ACC112 (cell line): ENCODE results near the gene GMIP.

Experiments used
- H2AFZ ChIP-seq: fragments of 200-600 bp; sonication (generic); one replicate; pipeline ENCODE4 v1.6.0; 2017; ENCODE audit warnings: antibody characterized with exemption, low read length; ENCODE audit not compliant: unreplicated experiment
- H3K27ac ChIP-seq: fragments of 200-600 bp; sonication (generic); 2 replicates; pipeline ENCODE4 v1.5.1; 2014; ENCODE audit warnings: low read depth, mild to moderate bottlenecking, antibody characterized with exemption, low read length, moderate library complexity
- H3K27me3 ChIP-seq: fragments of 200-600 bp; sonication (generic); 2 replicates; pipeline ENCODE4 v1.6.1; 2014; ENCODE audit warnings: mild to moderate bottlenecking, antibody characterized with exemption, low read length, moderate library complexity, mixed read lengths; ENCODE audit not compliant: insufficient read depth
- H3K36me3 ChIP-seq: fragments of 200-600 bp; sonication (generic); 2 replicates; pipeline ENCODE4 v1.6.1; 2016; ENCODE audit warnings: mild to moderate bottlenecking, antibody characterized with exemption, low read length, moderate library complexity, mixed read lengths; ENCODE audit not compliant: insufficient read depth
- H3K4me1 ChIP-seq: fragments of 200-600 bp; sonication (generic); one replicate; pipeline ENCODE4 v1.6.1; 2016; ENCODE audit warnings: low read length, mixed read lengths; ENCODE audit not compliant: insufficient read depth, unreplicated experiment, control insufficient read depth
- H3K4me3 ChIP-seq: fragments of 200-600 bp; sonication (generic); 2 replicates; pipeline ENCODE4 v1.5.1; 2014; ENCODE audit warnings: mild to moderate bottlenecking, low read depth, low read length
- H3K79me2 ChIP-seq: fragments of 200-600 bp; sonication (generic); one replicate; pipeline ENCODE4 v1.6.0; 2016; ENCODE audit warnings: low read length; ENCODE audit not compliant: control insufficient read depth, unreplicated experiment, insufficient read depth

GMIP gene

DNA sequence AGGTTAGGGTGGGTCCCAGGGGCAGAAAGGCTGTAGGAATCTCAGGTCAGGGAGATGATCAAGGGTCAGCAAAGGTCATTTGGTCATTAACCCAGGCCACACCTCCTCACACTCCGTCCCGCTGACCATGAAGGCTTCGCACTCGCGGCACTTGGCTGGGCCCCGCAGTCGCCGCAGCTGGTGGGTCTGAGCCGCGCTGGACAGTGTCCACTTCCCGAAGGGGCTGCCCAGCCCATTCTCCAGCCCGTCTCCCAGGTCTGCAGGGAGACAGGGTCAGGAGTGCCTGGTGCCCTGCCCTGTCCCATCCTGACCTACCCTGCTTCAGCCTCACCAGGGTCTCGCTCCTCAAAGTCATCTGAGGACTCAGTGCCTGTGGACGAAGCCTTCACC, 8.1 kb downstream of the GMIP start:
- Histone ChIP-seq H3K27ac (no peak overlapping the region), H3K4me1 (no peaks in the 10 kb centered on the region), H3K4me3 (no peak overlapping the region), H3K36me3 (peaks cover 6% of the 10 kb centered on the region; the same call in 1 of the 2 replicates), H3K27me3 (no peaks in the 10 kb centered on the region), H3K79me2 (no peaks in the 10 kb centered on the region), H2AFZ (no peak overlapping the region)

DNA sequence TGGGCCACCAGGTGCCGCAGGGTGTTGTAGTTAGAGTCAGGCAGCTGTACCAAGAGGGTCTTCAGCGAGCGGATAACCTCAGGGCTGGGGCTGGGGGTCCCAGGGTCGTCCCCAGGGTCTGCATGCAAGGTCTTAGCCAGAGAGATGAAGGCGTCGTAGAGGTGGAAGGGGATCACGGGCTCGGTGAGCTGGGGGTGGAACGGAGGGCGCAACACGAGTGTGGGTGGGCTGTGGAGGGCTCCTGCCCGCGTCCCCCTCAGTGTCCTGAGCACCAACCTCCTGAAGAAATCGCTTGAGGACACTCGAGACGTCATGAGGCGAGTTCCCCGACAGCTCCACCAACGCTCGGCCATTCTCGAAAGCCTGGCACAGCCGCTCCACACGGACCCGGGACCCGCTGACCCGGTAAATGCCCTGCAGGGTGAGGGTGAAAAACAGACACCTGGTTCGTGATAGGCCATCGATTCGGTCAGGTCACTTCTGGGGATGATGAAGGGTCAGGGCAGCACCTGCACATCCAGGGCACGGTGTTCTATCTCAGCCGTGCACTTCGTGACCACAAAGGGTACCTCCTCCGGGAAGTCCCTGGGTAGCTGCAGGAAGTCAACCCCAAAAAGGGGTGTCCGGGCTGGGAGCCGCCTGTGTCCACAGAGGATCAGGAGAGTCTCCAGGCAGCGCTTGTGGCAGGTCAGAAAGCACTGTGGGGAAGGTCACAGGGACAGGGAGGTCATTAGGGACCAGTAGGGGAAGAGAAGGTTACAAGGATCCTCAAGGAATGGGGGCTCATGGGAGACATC, 8.7 kb downstream of the GMIP start:
- Histone ChIP-seq H3K36me3 (peaks cover 6% of the 10 kb centered on the region; the same call in 1 of the 2 replicates), H3K27me3 (no peaks in the 10 kb centered on the region), H3K27ac (no peak overlapping the region), H3K79me2 (no peaks in the 10 kb centered on the region), H3K4me1 (no peaks in the 10 kb centered on the region), H2AFZ (no peak overlapping the region), H3K4me3 (no peak overlapping the region)

DNA sequence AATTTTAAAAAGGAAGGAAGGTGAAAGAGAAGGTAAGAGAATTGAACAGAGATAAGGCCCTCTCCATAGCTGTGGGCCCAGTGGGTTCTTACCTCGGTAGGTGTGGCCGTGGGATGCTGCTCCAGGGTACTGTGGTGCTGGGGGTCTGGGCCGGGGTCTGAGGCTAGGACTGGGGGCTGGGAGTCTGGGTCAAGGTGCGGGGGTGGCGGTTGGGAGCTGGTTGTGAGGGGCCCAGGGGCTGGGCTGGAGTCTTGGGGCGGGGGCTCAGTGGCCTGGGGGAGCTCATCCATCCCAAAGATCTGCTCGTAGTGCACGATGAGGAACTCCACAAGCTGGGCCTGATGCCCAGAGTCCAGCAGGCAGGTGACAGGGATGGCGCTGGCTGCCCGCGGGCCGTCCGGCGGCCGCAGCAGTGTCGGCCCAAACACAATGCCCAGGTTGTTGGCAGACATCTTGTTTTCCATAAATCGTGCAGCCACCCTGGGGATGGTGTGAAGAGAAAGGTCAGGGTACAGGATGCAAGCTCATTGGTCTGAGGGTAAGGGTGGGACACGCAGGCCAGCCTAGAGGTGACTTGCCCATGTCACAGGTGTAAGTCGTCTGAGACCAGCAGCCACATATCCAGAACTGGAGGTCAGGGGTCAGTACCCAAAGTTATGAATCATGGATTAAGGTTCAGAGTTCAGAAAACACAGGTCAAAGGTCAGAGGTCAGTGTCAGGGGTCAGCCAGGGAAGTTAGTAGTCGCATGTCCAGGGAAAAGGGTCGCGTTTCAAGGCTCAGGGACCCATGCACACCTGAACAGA, 9.5 kb downstream of the GMIP start:
- Histone ChIP-seq H3K36me3 (peaks cover 6% of the 10 kb centered on the region; the same call in 1 of the 2 replicates), H3K27ac (no peak overlapping the region), H3K27me3 (no peaks in the 10 kb centered on the region), H2AFZ (no peak overlapping the region), H3K79me2 (no peaks in the 10 kb centered on the region), H3K4me1 (no peaks in the 10 kb centered on the region), H3K4me3 (no peak overlapping the region)

DNA sequence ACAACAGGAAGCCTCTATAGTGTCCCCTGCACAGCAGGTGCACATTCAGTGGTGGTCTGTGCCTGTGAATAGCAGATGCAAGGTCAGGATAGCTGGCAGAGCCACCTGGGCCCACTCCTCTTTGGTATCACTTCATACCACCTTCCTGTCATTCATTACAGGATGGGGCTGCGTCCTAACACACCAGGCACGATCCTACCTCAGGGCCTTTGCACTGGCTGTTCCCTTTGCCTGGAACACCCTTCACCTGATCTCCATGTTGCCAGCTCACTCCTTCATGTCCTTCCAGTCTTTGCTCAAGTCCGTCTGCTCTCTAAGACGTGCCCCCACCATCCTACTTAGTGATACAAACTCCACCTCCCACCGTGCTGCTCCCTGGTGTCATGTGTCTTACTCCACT, 10.8 kb downstream of the GMIP start:
- H2AFZ ChIP-seq: no peak overlapping the region
- no peak overlapping the region for H3K27ac ChIP-seq

DNA sequence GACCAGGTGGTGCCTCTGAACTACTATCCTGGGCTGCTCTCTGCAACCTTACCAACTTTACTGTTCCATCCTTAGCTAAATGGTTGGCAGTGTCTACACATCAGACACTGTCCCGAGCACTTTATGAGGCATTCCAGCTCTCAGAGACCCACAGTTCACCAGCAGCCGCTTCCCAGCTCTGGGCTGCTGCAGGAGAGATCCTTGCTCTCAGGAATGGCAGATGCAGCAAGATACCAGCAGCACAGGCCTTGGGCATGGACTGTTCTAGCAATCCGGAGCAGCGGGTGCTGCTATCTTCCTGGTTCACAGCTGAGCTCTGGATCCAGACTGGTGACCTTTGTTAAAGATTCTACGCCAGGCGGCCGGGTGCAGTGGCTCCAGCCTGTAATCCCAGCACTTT, 12.1 kb downstream of the GMIP start:
- H3K36me3 ChIP-seq: peaks cover 6% of the 10 kb centered on the region; the same call in 1 of the 2 replicates
- H3K27ac ChIP-seq: no peak overlapping the region
- no peak overlapping the region for H2AFZ ChIP-seq
- H3K27me3 ChIP-seq: no peaks in the 10 kb centered on the region
- H3K79me2 ChIP-seq: no peaks in the 10 kb centered on the region
- H3K4me1 ChIP-seq: no peaks in the 10 kb centered on the region
- H3K4me3 ChIP-seq: no peak overlapping the region

More for the DNA sequence above, 10.8 kb downstream of the GMIP start:
- H3K4me3 ChIP-seq: no peak overlapping the region
- no peaks in the 10 kb centered on the region for H3K79me2 ChIP-seq
- peaks cover 6% of the 10 kb centered on the region; the same call in 1 of the 2 replicates for H3K36me3 ChIP-seq
- no peaks in the 10 kb centered on the region for H3K27me3 ChIP-seq
- H3K4me1 ChIP-seq: no peaks in the 10 kb centered on the region

DNA sequence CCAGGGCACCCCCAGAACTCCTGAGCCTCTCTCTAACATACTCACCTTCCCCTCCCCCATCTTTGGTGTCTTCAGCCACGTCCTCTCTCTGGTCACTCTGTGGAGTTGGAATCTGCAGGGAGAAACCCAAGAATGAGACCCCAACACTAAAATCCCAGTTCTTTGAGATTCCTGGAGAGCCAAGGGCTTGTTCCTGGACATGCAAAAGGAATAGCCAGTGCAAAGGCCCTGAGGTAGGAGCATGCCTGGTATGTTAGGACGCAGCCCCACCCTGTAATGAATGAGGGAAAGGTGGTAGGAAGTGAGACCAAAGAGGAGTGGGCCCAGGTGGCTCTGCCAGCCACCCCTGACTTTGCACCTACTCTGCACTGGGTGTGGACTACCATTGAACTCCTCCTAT, 13.0 kb downstream of the GMIP start:
- Histone ChIP-seq H3K4me3 (no peak overlapping the region), H2AFZ (no peak overlapping the region), H3K79me2 (no peaks in the 10 kb centered on the region), H3K27ac (no peak overlapping the region), H3K4me1 (no peaks in the 10 kb centered on the region), H3K36me3 (peaks cover 6% of the 10 kb centered on the region; the same call in 1 of the 2 replicates), H3K27me3 (no peaks in the 10 kb centered on the region)

DNA sequence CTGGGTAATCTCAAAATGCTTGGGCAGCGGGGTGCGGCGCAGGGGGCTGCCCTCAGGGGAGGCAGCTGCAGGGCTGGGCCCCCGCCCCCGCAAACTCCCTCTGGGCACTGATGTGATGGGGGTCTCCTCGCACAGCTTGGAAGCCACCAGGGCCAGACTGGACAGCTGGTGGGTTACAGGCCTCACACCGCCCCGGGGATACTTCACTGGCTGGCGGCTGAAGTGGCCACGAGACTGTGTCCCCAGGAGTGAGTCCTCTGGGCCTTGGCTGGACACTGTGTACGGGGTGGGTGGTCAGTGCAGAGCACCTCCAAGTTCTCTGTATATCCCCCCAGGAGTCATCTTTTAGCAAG, 13.4 kb downstream of the GMIP start:
- no peaks in the 10 kb centered on the region for H3K27me3 ChIP-seq
- H3K36me3 ChIP-seq: peaks cover 6% of the 10 kb centered on the region; the same call in 1 of the 2 replicates
- no peak overlapping the region for H3K27ac ChIP-seq

DNA sequence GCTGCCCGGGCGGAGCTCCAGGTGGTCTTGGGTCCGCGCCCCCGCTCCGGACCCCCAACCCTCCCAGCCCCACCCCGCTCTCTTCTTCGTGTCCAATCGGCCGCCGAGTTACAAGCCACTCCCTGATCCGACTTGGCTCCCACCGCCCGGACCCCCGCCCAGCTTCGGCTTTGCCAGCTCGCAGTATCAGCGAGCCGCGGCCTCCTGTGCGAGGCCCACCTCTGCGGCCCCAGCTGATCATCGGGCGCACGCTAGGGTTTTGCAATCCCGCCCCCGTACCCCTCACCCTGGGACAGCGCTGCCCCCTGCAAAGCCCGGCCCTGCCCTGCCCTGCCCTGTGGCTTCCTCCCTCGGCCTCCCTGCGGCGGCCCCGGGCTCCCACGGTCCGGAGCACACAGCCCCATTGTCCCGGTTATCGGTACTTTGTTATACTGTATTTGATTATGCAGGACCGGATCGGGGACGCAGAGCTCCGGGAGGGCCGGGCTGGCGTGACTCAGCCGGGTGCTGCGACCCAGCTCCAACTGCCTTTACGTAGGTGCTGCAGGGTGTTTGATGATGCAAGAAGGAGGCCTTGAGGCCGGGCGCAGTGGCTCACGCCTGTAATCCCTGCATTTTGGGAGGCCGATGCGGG, 14.8 kb downstream of the GMIP start:
- Histone ChIP-seq H2AFZ (no peak overlapping the region), H3K36me3 (no peaks in the 10 kb centered on the region), H3K4me3 (peak overlapping the region; percentile 66; the same call in 1 of the 2 replicates), H3K79me2 (no peaks in the 10 kb centered on the region), H3K27ac (no peak overlapping the region), H3K4me1 (no peaks in the 10 kb centered on the region), H3K27me3 (no peaks in the 10 kb centered on the region)

More for the DNA sequence above, 13.4 kb downstream of the GMIP start:
- H3K4me3 ChIP-seq: no peak overlapping the region
- no peak overlapping the region for H2AFZ ChIP-seq
- no peaks in the 10 kb centered on the region for H3K79me2 ChIP-seq
- H3K4me1 ChIP-seq: no peaks in the 10 kb centered on the region

DNA sequence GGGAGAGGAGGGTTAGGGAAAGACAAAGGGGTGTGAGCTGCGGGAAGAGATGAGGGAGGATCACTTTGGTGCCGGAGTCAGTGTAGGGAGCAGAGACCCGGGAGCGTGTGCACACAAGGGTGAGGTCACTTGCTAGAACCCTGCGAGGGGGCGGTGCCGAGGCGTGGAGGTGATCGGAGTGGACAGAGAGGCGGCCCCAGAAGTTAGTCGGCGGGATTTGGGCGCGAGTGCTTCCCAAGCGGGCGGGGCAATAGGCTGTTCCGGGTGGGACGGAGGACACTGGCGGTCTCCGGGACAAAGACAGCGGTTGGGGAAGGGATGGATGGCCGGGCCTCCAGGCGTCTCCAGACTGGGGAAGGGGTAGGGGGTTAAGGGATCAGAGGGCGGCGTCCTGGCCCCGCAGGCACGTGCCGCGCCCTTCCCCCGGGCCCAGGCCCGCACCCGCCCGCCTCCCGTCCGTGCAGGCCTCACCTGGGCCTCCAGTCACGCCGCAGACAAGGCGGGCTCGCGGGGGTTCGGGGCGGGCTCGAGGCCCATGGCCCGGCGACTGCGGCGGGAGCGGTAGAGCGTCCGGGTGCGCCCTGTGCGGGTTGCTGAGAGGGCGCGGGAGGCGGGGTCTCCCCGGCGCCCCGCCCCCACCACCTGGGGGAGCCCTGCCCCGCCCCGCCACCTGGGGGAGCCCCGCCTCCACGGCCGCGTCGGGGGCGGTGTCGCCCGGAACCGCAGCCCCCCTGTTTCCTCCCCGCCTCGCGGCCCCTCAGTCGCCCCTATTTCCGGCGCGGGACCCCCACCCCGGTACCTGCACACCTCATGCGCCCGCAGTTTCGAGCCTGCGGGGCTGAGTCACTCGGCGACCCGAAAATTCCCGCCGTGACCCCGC, 15.6 kb downstream of the GMIP start, which contains the start of gene LPAR2:
Gene LPAR2, minus strand, starts transcription at position 600 of the 880 bp plus-strand sequence. CDS start 945 bp downstream, outside the sequence.
- no peaks in the 10 kb centered on the region for H3K27me3 ChIP-seq
- H3K36me3 ChIP-seq: no peaks in the 10 kb centered on the region
- no peak within 1 kb of the TSS for H3K27ac ChIP-seq
- H3K4me3 ChIP-seq: peak within 1 kb of the TSS; percentile 66
- H3K79me2 ChIP-seq: no peaks in the 10 kb centered on the region
- H3K4me1 ChIP-seq: no peaks in the 10 kb centered on the region
- no peak within 1 kb of the TSS for H2AFZ ChIP-seq
